Left ventricle myocardium inferior (tissue), 1 donor: ENCODE data around the gene SMCO4. TPM values are rescaled to one million over a fixed set of nuclear protein-coding genes. Genes with fewer than 3 reads are reported as not detected.
"Not testable (repeated sequence)": the region's sequence is repeated elsewhere in the genome, so short reads cannot be mapped to it uniquely, and the experiment has no call there.

Source experiments
- DNase-seq: peaks from one replicate; pipeline ENCODE4 v3.0.0-alpha.2; 2020
- H3K27ac ChIP-seq: fragments of 200-600 bp; replicated peaks from 2 replicates; pipeline ENCODE4 v1.8.0; 2021
- H3K27me3 ChIP-seq: fragments of 200-600 bp; 2 replicates; pipeline ENCODE4 v1.8.0; 2021; ENCODE audit warnings: low read depth
- H3K36me3 ChIP-seq: fragments of 200-600 bp; 2 replicates; pipeline ENCODE4 v1.8.0; 2021
- H3K4me1 ChIP-seq: fragments of 200-600 bp; 2 replicates; pipeline ENCODE4 v1.8.0; 2021
- H3K4me3 ChIP-seq: fragments of 200-600 bp; 2 replicates; pipeline ENCODE4 v1.8.0; 2021; ENCODE audit warnings: mild to moderate bottlenecking, moderate library complexity
- H3K9me3 ChIP-seq: fragments of 200-600 bp; replicated peaks from 2 replicates; pipeline ENCODE4 v1.8.0; 2021
- CTCF ChIP-seq: fragments of 200-600 bp; IDR thresholded peaks from 2 replicates; pipeline ENCODE4 v1.8.0; 2021; ENCODE audit warnings: antibody characterized with exemption, mild to moderate bottlenecking, borderline replicate concordance
- intact Hi-C: fragments of 100-400 bp; cut with micrococcal nuclease; formaldehyde crosslinking; loops from one replicate; pipeline ENCODE4 v1.11.0; 2022
- long read RNA-seq: library from polyadenylated mRNA; unstranded; transcript quantifications from one replicate; pipeline ENCODE4 v2.0.0, GENCODE V29; 2021
- total RNA-seq: library from RNA; stranded (reverse); fragmentation: NEBNext Ultra II Directional; extraction: Animal tissue kit (Norgen Biotek cat#: 25700); gene quantifications from one replicate; pipeline ENCODE4 v1.2.1, GENCODE V29; 2021
- donor health status: DM: no; HTN: yes; CAD: no; lungs with severe emphysema.

SMCO4 gene
- 57.6 TPM for total RNA-seq
- long read RNA-seq, transcript SMCO4-201 (3 exons, 1,104 nt), result major isoform, 29 of 50 reads
- long read RNA-seq, partial matches to known transcripts, result 0 of 50 reads
- long read RNA-seq, other reads (novel, unspliced or antisense), result 20 of 50 reads

GRCh38 chr11:93543292-93543977, at the start of gene SMCO4:
TSS of gene SMCO4 (minus strand) at chr11:93543391. CDS start at chr11:93479189, 64,202 bp downstream.
- Histone ChIP-seq H3K4me3 (peak within 1 kb of the TSS; percentile 94), H3K9me3 (no peaks in the 10 kb centered on the region), H3K36me3 (no peaks in the 10 kb centered on the region), H3K27ac (peak within 1 kb of the TSS; percentile 92), H3K27me3 (no peaks in the 10 kb centered on the region), H3K4me1 (peaks cover 52% of the 10 kb centered on the region)
- DNase-seq, result peak; percentile 89
- TF ChIP-seq CTCF, result peak; percentile 86
- intact Hi-C loops, result loop anchor here (10.0 kb wide), 1 partner anchor 309 kb away; no protein-coding TSS in a partner anchor

GRCh38 chr11:93591247-93591898, 48.2 kb upstream of the SMCO4 start:
- H3K4me3 ChIP-seq, result no peak overlapping the region
- no peak for TF ChIP-seq CTCF
- H3K4me1 ChIP-seq, result no peaks in the 10 kb centered on the region
- no peak overlapping the region for H3K27ac ChIP-seq
- intact Hi-C loops, result no loop called here
- peaks cover 13% of the 10 kb centered on the region for H3K27me3 ChIP-seq
- no peaks in the 10 kb centered on the region for H3K36me3 ChIP-seq
- DNase-seq, result no peak
- no peaks in the 10 kb centered on the region for H3K9me3 ChIP-seq

- no peak for TF ChIP-seq CTCF
- intact Hi-C loops, result no loop called here
- no peak for DNase-seq
- Histone ChIP-seq H3K4me3 (no peak overlapping the region), H3K9me3 (no peaks in the 10 kb centered on the region), H3K27me3 (peaks cover 13% of the 10 kb centered on the region), H3K4me1 (no peaks in the 10 kb centered on the region), H3K27ac (no peak overlapping the region), H3K36me3 (no peaks in the 10 kb centered on the region)
Observed at GRCh38 chr11:93589347-93589746, 46.2 kb upstream of the SMCO4 start.

GRCh38 chr11:93587858-93588581, 44.8 kb upstream of the SMCO4 start:
- Histone ChIP-seq H3K27ac (no peak overlapping the region), H3K4me3 (no peak overlapping the region), H3K9me3 (no peaks in the 10 kb centered on the region), H3K36me3 (no peaks in the 10 kb centered on the region), H3K27me3 (peaks cover 13% of the 10 kb centered on the region), H3K4me1 (no peaks in the 10 kb centered on the region)
- intact Hi-C loops, result no loop called here
- TF ChIP-seq CTCF, result no peak
- DNase-seq, result no peak

GRCh38 chr11:93587425-93587824, 44.2 kb upstream of the SMCO4 start:
- H3K27ac ChIP-seq, intact Hi-C loops, DNase-seq, H3K36me3 ChIP-seq, H3K4me3 ChIP-seq, H3K9me3 ChIP-seq, H3K4me1 ChIP-seq: not testable (repeated sequence)
- H3K27me3 ChIP-seq, result peaks cover 13% of the 10 kb centered on the region
